Mesendoderm (in vitro differentiated cells): ENCODE results near the gene EP400.
"Not testable (repeated sequence)": the region's sequence is repeated elsewhere in the genome, so short reads cannot be mapped to it uniquely, and the experiment has no call there.

Source experiments
- DNase-seq: peaks from one replicate; pipeline ENCODE4 v3.0.0; 2013
- H2AK5ac ChIP-seq: 2 replicates; pipeline ENCODE4 v1.6.1; 2013; ENCODE audit warnings: low read length, inconsistent platforms
- H2BK120ac ChIP-seq: 2 replicates; pipeline ENCODE4 v1.6.1; 2013; ENCODE audit warnings: low read depth, mild to moderate bottlenecking, low read length, moderate library complexity, mixed read lengths
- H2BK15ac ChIP-seq: replicated peaks from 2 replicates; pipeline ENCODE4 v1.6.1; 2013; ENCODE audit warnings: low read depth, mild to moderate bottlenecking, moderate library complexity
- H2BK5ac ChIP-seq: 2 replicates; pipeline ENCODE4 v1.6.1; 2013; ENCODE audit warnings: low read length, inconsistent platforms
- H3K18ac ChIP-seq: 2 replicates; pipeline ENCODE4 v1.6.1; 2013; ENCODE audit warnings: mild to moderate bottlenecking, low read length, mixed read lengths
- H3K23ac ChIP-seq: one replicate; pipeline ENCODE4 v1.6.1; 2013; ENCODE audit warnings: low read length
- H3K27ac ChIP-seq: 2 replicates; pipeline ENCODE4 v1.5.1; 2013; ENCODE audit warnings: low read depth, mild to moderate bottlenecking, inconsistent platforms, low read length, moderate library complexity
- H3K27me3 ChIP-seq: 2 replicates; pipeline ENCODE4 v1.6.1; 2013; ENCODE audit warnings: low read length, control low read depth, mild to moderate bottlenecking, inconsistent platforms; ENCODE audit not compliant: insufficient read depth, poor library complexity
- H3K36me3 ChIP-seq: 2 replicates; pipeline ENCODE4 v1.6.1; 2013; ENCODE audit warnings: low read length, inconsistent platforms; ENCODE audit not compliant: control insufficient read depth, insufficient read depth
- H3K4ac ChIP-seq: one replicate; pipeline ENCODE4 v1.6.1; 2013; ENCODE audit warnings: low read depth, mild to moderate bottlenecking, low read length, moderate library complexity
- H3K4me1 ChIP-seq: 2 replicates; pipeline ENCODE4 v1.6.1; 2013; ENCODE audit warnings: low read depth, low read length, inconsistent platforms; ENCODE audit not compliant: control insufficient read depth
- H3K4me2 ChIP-seq: 2 replicates; pipeline ENCODE4 v1.6.1; 2013; ENCODE audit warnings: low read length
- H3K4me3 ChIP-seq: 2 replicates; pipeline ENCODE4 v1.5.1; 2013; ENCODE audit warnings: mild to moderate bottlenecking, low read length
- H3K56ac ChIP-seq: one replicate; pipeline ENCODE4 v1.6.1; 2013; ENCODE audit warnings: low read length
- H3K79me1 ChIP-seq: 2 replicates; pipeline ENCODE4 v1.6.1; 2013; ENCODE audit warnings: low read length, inconsistent platforms
- H3K79me2 ChIP-seq: 2 replicates; pipeline ENCODE4 v1.6.1; 2013; ENCODE audit warnings: mild to moderate bottlenecking, low read length; ENCODE audit not compliant: control insufficient read depth, insufficient read depth
- H3K9ac ChIP-seq: 2 replicates; pipeline ENCODE4 v1.6.1; 2013; ENCODE audit warnings: low read length, inconsistent platforms
- H4K5ac ChIP-seq: one replicate; pipeline ENCODE4 v1.6.1; 2013; ENCODE audit warnings: low read length
- H4K8ac ChIP-seq: one replicate; pipeline ENCODE4 v1.6.1; 2013; ENCODE audit warnings: low read depth, mild to moderate bottlenecking, control low read depth, low read length, moderate library complexity
- WGBS: extraction: QIAGEN DNeasy Blood & Tissue Kit; methylation state at CpG from one replicate; pipeline ENCODE4 v1.1.7; 2013; ENCODE audit warnings: low lambda C conversion rate, missing lambda C conversion rate; ENCODE audit not compliant: insufficient coverage; ENCODE audit errors: extremely low coverage; 5-methylcytosine and 5-hydroxymethylcytosine counted together

Gene EP400

GRCh38 chr12:132043770-132044467 lies 94.2 kb downstream of the EP400 start:
- peaks cover 2% of the 10 kb centered on the region for H3K4me1 ChIP-seq
- no peak overlapping the region for H4K5ac ChIP-seq
- no peak overlapping the region for H3K4me3 ChIP-seq
- no peak overlapping the region for H2BK120ac ChIP-seq
- no CpG with 5 or more reads among the region's 17 CpGs for WGBS
- H3K4ac ChIP-seq: no peak overlapping the region
- H3K23ac ChIP-seq: no peak overlapping the region
- DNase-seq: no peak
- H3K56ac ChIP-seq: no peak overlapping the region
- no peak overlapping the region for H2BK5ac ChIP-seq
- H2AK5ac ChIP-seq: no peak overlapping the region
- no peak overlapping the region for H2BK15ac ChIP-seq
- H3K36me3 ChIP-seq: peaks cover 8% of the 10 kb centered on the region
- no peak overlapping the region for H3K4me2 ChIP-seq
- no peak overlapping the region for H3K27ac ChIP-seq
- H3K79me1 ChIP-seq: peaks cover 7% of the 10 kb centered on the region
- H3K18ac ChIP-seq: peak overlapping the region; percentile 3
- H4K8ac ChIP-seq: no peak overlapping the region
- H3K79me2 ChIP-seq: no peaks in the 10 kb centered on the region
- H3K9ac ChIP-seq: no peak overlapping the region
- no peaks in the 10 kb centered on the region for H3K27me3 ChIP-seq

GRCh38 chr12:132044661-132045412 lies 95.1 kb downstream of the EP400 start:
- H3K79me1 ChIP-seq: peaks cover 13% of the 10 kb centered on the region
- no peak for DNase-seq
- H2BK120ac ChIP-seq: no peak overlapping the region
- no peak overlapping the region for H3K4me3 ChIP-seq
- H3K79me2 ChIP-seq: no peaks in the 10 kb centered on the region
- no peak overlapping the region for H3K27ac ChIP-seq
- no CpG with 5 or more reads among the region's 29 CpGs for WGBS
- H4K8ac ChIP-seq: no peak overlapping the region
- peaks cover 12% of the 10 kb centered on the region for H3K36me3 ChIP-seq
- H3K56ac ChIP-seq: no peak overlapping the region
- no peak overlapping the region for H2BK15ac ChIP-seq
- peaks cover 2% of the 10 kb centered on the region for H3K4me1 ChIP-seq
- no peak overlapping the region for H4K5ac ChIP-seq
- no peak overlapping the region for H2BK5ac ChIP-seq
- no peak overlapping the region for H3K18ac ChIP-seq
- no peaks in the 10 kb centered on the region for H3K27me3 ChIP-seq
- no peak overlapping the region for H2AK5ac ChIP-seq
- H3K23ac ChIP-seq: no peak overlapping the region
- no peak overlapping the region for H3K4me2 ChIP-seq
- H3K4ac ChIP-seq: no peak overlapping the region
- no peak overlapping the region for H3K9ac ChIP-seq

- H3K9ac ChIP-seq: no peak overlapping the region
- no peak overlapping the region for H2BK120ac ChIP-seq
- H3K4me3 ChIP-seq: no peak overlapping the region
- H2BK5ac ChIP-seq: no peak overlapping the region
- H3K56ac ChIP-seq: no peak overlapping the region
- no peak overlapping the region for H3K4ac ChIP-seq
- H4K5ac ChIP-seq: no peak overlapping the region
- H3K27me3 ChIP-seq: no peaks in the 10 kb centered on the region
- no peak overlapping the region for H4K8ac ChIP-seq
- no peak overlapping the region for H3K18ac ChIP-seq
- H3K27ac ChIP-seq: no peak overlapping the region
- H3K4me1 ChIP-seq: peaks cover 2% of the 10 kb centered on the region
- H2AK5ac ChIP-seq: no peak overlapping the region
- no peak overlapping the region for H2BK15ac ChIP-seq
- DNase-seq: no peak
- H3K36me3 ChIP-seq: peaks cover 12% of the 10 kb centered on the region
- WGBS: no CpG with 5 or more reads among the region's 16 CpGs
- H3K79me1 ChIP-seq: peaks cover 13% of the 10 kb centered on the region
- H3K23ac ChIP-seq: no peak overlapping the region
- H3K79me2 ChIP-seq: no peaks in the 10 kb centered on the region
- no peak overlapping the region for H3K4me2 ChIP-seq
These were observed 96.0 kb downstream of the EP400 start for GRCh38 chr12:132045751-132046150.

GRCh38 chr12:132046561-132046960 lies 96.8 kb downstream of the EP400 start:
- Histone ChIP-seq H3K18ac (no peak overlapping the region), H3K23ac (no peak overlapping the region), H3K9ac (no peak overlapping the region), H3K79me1 (peaks cover 11% of the 10 kb centered on the region), H3K4me3 (no peak overlapping the region), H2BK120ac (no peak overlapping the region), H4K5ac (no peak overlapping the region), H2BK15ac (no peak overlapping the region), H3K4me1 (peaks cover 2% of the 10 kb centered on the region), H3K36me3 (peaks cover 14% of the 10 kb centered on the region), H3K79me2 (no peaks in the 10 kb centered on the region), H2BK5ac (peak overlapping the region; percentile 12), H4K8ac (no peak overlapping the region), H3K4ac (no peak overlapping the region), H3K27ac (peak overlapping the region; percentile 2), H3K56ac (peak overlapping the region; percentile 61), H3K27me3 (no peaks in the 10 kb centered on the region), H3K4me2 (no peak overlapping the region), H2AK5ac (peak overlapping the region; percentile 40)
- no CpG with 5 or more reads among the region's 11 CpGs for WGBS
- DNase-seq: peak; percentile 62

GRCh38 chr12:132047630-132048029 lies 97.9 kb downstream of the EP400 start:
- H3K36me3 ChIP-seq: peaks cover 14% of the 10 kb centered on the region
- WGBS: no CpG with 5 or more reads among the region's 11 CpGs
- not testable (repeated sequence) for H4K8ac ChIP-seq

More at GRCh38 chr12:132047630-132048029, 97.9 kb downstream of the EP400 start:
- H3K4me3 ChIP-seq, H3K23ac ChIP-seq, H3K56ac ChIP-seq, H3K4me2 ChIP-seq, H2BK5ac ChIP-seq, H3K27me3 ChIP-seq, H3K4ac ChIP-seq, H2BK120ac ChIP-seq, H4K5ac ChIP-seq, H3K4me1 ChIP-seq, H3K9ac ChIP-seq, H3K79me1 ChIP-seq, H3K79me2 ChIP-seq, H3K18ac ChIP-seq, H2BK15ac ChIP-seq, H2AK5ac ChIP-seq: not testable (repeated sequence)
- peak; percentile 63 for DNase-seq
- H3K27ac ChIP-seq: peak overlapping the region; percentile 45
